ENCODE data around the gene C3orf52.
"Not testable (repeated sequence)": the region's sequence is repeated elsewhere in the genome, so short reads cannot be mapped to it uniquely, and the experiment has no call there.

Gene C3orf52

GRCh38 chr3:112056451-112056929 is 29.7 kb upstream of the C3orf52 start:
- H3K36me3 ChIP-seq (ENCODE audit: insufficient read depth, low read length), result no peaks in the 10 kb centered on the region
- no peaks in the 10 kb centered on the region for H3K9me3 ChIP-seq (ENCODE audit: low read length)
- no peak overlapping the region for H3K9ac ChIP-seq (ENCODE audit: low read length)
- H3K4me3 ChIP-seq (ENCODE audit: low read depth, low read length, poor library complexity, severe bottlenecking), result no peak overlapping the region
- no peaks in the 10 kb centered on the region for H4K20me1 ChIP-seq (ENCODE audit: insufficient read depth, low read length)
- no peaks in the 10 kb centered on the region for H3F3A ChIP-seq (ENCODE audit: insufficient read depth, low read length)
- no peaks in the 10 kb centered on the region for H3K79me2 ChIP-seq (ENCODE audit: insufficient read depth, low read length)
- H3K27ac ChIP-seq (ENCODE audit: low read depth, low read length, poor library complexity, severe bottlenecking), result no peak overlapping the region
- H3K27me3 ChIP-seq (ENCODE audit: insufficient read depth, low read length), result no peaks in the 10 kb centered on the region
- no peak overlapping the region for H3K4me2 ChIP-seq (ENCODE audit: low read length)
- no peak for TF ChIP-seq CTCF (IDR thresholded peaks at IDR 0.05; ENCODE audit: low read length)
- no peak for TF ChIP-seq EZH2 (IDR thresholded peaks at IDR 0.05; ENCODE audit: borderline replicate concordance, low read length)
- H2AFZ ChIP-seq (ENCODE audit: low read length), result no peak overlapping the region
- H3K9me2 ChIP-seq (ENCODE audit: low read depth, low read length), result no peaks in the 10 kb centered on the region
- no peaks in the 10 kb centered on the region for H3K4me1 ChIP-seq (ENCODE audit: insufficient read depth, low read length, severe bottlenecking)

DNA sequence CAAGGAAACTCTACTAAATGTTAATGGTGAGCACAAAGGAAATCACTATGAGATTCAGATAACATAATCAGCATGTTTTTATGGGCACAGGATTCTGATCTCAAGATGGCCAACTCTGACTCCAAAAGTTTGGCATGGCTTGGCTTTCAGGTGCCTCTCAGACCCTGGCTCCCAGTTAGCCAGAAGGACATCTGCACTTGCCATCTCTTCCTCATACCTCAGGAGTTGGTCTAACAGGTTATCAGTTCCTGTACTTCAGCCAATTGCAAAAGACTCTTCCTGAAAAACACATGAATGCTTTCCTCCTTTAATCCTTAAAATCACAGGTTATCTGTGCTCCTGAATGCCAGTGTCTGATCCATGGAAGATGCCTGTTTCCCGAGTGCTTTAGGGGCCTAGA is 26.7 kb upstream of the C3orf52 start:
- no peaks in the 10 kb centered on the region for H3K27me3 ChIP-seq (ENCODE audit: insufficient read depth, low read length)
- no peaks in the 10 kb centered on the region for H3K79me2 ChIP-seq (ENCODE audit: insufficient read depth, low read length)
- H3K36me3 ChIP-seq (ENCODE audit: insufficient read depth, low read length), result no peaks in the 10 kb centered on the region
- no peak overlapping the region for H3K9ac ChIP-seq (ENCODE audit: low read length)
- H2AFZ ChIP-seq (ENCODE audit: low read length), result no peak overlapping the region
- no peak overlapping the region for H3K4me3 ChIP-seq (ENCODE audit: low read depth, low read length, poor library complexity, severe bottlenecking)
- H3K4me1 ChIP-seq (ENCODE audit: insufficient read depth, low read length, severe bottlenecking), result no peaks in the 10 kb centered on the region
- no peaks in the 10 kb centered on the region for H3K9me2 ChIP-seq (ENCODE audit: low read depth, low read length)
- H3K27ac ChIP-seq (ENCODE audit: low read depth, low read length, poor library complexity, severe bottlenecking), result no peak overlapping the region
- H3K9me3 ChIP-seq (ENCODE audit: low read length), result no peaks in the 10 kb centered on the region
- no peak for TF ChIP-seq CTCF (IDR thresholded peaks at IDR 0.05; ENCODE audit: low read length)
- no peak for TF ChIP-seq EZH2 (IDR thresholded peaks at IDR 0.05; ENCODE audit: borderline replicate concordance, low read length)
- no peaks in the 10 kb centered on the region for H4K20me1 ChIP-seq (ENCODE audit: insufficient read depth, low read length)
- H3K4me2 ChIP-seq (ENCODE audit: low read length), result no peak overlapping the region
- no peaks in the 10 kb centered on the region for H3F3A ChIP-seq (ENCODE audit: insufficient read depth, low read length)

- H3K4me2 ChIP-seq (ENCODE audit: low read length), result no peak overlapping the region
- H2AFZ ChIP-seq (ENCODE audit: low read length), result no peak overlapping the region
- TF ChIP-seq EZH2 (IDR thresholded peaks at IDR 0.05; ENCODE audit: borderline replicate concordance, low read length) (no peak), CTCF (IDR thresholded peaks at IDR 0.05; ENCODE audit: low read length) (no peak)
- H3F3A ChIP-seq (ENCODE audit: insufficient read depth, low read length), result no peaks in the 10 kb centered on the region
- no peak overlapping the region for H3K4me3 ChIP-seq (ENCODE audit: low read depth, low read length, poor library complexity, severe bottlenecking)
- no peaks in the 10 kb centered on the region for H3K9me2 ChIP-seq (ENCODE audit: low read depth, low read length)
- no peaks in the 10 kb centered on the region for H3K36me3 ChIP-seq (ENCODE audit: insufficient read depth, low read length)
- no peaks in the 10 kb centered on the region for H3K4me1 ChIP-seq (ENCODE audit: insufficient read depth, low read length, severe bottlenecking)
- no peak overlapping the region for H3K9ac ChIP-seq (ENCODE audit: low read length)
- no peaks in the 10 kb centered on the region for H3K79me2 ChIP-seq (ENCODE audit: insufficient read depth, low read length)
- H3K9me3 ChIP-seq (ENCODE audit: low read length), result no peaks in the 10 kb centered on the region
- H3K27ac ChIP-seq (ENCODE audit: low read depth, low read length, poor library complexity, severe bottlenecking), result no peak overlapping the region
- no peaks in the 10 kb centered on the region for H4K20me1 ChIP-seq (ENCODE audit: insufficient read depth, low read length)
- no peaks in the 10 kb centered on the region for H3K27me3 ChIP-seq (ENCODE audit: insufficient read depth, low read length)
Measured at GRCh38 chr3:112061152-112061551, 25.0 kb upstream of the C3orf52 start.

- not testable (repeated sequence) for H3K27ac ChIP-seq (ENCODE audit: low read depth, low read length, poor library complexity, severe bottlenecking); H2AFZ ChIP-seq (ENCODE audit: low read length); H3K9me2 ChIP-seq (ENCODE audit: low read depth, low read length)
Measured at GRCh38 chr3:112072387-112073060, 13.7 kb upstream of the C3orf52 start.

More at GRCh38 chr3:112072387-112073060, 13.7 kb upstream of the C3orf52 start:
- not testable (repeated sequence) for H4K20me1 ChIP-seq (ENCODE audit: insufficient read depth, low read length); H3K27me3 ChIP-seq (ENCODE audit: insufficient read depth, low read length); H3K79me2 ChIP-seq (ENCODE audit: insufficient read depth, low read length); H3K36me3 ChIP-seq (ENCODE audit: insufficient read depth, low read length); H3K9me3 ChIP-seq (ENCODE audit: low read length); H3K4me3 ChIP-seq (ENCODE audit: low read depth, low read length, poor library complexity, severe bottlenecking); H3K4me1 ChIP-seq (ENCODE audit: insufficient read depth, low read length, severe bottlenecking); H3K4me2 ChIP-seq (ENCODE audit: low read length); H3K9ac ChIP-seq (ENCODE audit: low read length); H3F3A ChIP-seq (ENCODE audit: insufficient read depth, low read length)

Measured in OCI-LY1 (cell line).